HG03196 (cell line): ENCODE results near the gene ESRP2.

Experiments
- ATAC-seq: cut with Tn5 transposase; IDR thresholded peaks from one replicate; pipeline ENCODE4 v1.9.1; 2021; ENCODE audit not compliant: unreplicated experiment

ESRP2 gene

DNA sequence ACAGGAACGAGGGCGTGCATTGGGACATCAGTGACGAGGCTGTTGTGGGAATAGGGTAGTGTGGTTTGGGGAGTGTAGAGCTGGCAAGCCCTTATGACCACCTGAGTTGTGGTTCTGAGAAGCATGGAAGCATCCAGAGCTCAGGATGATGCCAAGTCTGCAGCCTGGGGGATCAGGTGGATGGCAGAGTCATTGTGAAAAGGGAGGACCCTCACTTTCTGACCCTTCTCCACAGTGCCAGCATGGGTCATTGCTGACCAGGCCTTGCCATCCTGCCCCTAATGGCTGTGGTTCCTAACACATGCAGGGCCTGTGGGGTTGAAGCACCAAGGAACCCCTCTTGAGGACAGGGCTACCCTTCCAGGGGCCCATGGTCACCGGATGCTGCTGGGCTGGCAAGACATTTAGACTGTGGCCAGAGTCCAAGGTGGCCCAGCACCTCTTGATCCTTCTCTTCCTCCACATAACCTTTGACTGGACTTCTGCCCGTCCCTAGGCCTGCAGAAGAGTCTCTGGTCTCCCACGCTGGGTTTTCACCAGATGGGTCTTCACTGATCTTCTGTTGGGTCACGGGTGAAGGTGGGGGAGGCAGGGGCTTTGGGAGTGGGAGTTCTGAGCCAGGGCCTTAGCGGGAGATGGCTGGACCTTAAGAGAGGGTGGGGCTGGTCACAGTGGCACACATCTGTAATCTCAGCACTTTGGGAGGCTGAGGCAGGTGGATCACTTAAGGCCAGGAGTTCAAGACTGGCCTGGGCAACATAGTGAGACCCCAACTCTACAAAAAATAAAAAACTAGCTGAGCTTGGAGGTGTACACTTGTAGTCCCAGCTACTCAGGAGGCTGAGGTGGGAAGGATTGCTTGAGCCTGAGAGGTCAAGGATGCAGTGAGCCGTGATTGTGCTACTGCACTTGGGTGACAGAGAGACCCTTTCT is 7.3 kb upstream of the ESRP2 start:
- no peak for ATAC-seq

DNA sequence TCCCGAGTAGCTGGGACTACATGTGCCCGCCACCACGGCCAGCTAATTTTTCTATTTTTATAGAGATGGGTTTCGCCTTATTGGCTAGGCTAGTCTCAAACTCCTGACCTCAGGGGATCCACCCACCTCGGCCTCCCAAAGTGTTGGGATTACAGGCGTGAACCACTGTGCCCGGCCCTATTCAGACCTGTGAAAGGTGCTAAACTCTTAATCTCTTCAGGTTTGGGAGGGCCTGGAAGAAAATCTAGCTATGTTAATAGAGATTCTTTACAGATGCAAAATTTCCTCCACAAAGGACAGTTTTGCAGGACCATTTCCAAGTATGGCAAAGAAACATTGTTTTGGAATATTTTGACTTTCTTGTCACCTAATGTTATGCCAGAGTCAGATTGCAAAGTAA is 6.2 kb upstream of the ESRP2 start:
- ATAC-seq: no peak

DNA sequence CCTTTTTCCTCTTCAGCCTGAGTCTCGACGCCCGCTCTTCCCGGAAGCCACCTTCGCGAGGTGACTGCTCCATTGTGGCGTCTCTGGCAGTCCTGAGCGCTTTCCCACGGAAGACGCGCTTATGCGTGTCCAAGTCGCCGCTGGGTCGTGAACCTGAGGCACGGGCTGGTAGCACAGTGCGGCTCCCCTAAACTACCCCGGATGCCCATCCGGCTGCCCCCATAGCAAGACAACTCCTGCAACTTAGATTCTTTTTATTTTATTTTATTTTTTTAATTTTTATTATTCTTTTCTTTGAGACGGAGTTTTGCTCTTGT is 2.1 kb upstream of the ESRP2 start:
- no peak for ATAC-seq

DNA sequence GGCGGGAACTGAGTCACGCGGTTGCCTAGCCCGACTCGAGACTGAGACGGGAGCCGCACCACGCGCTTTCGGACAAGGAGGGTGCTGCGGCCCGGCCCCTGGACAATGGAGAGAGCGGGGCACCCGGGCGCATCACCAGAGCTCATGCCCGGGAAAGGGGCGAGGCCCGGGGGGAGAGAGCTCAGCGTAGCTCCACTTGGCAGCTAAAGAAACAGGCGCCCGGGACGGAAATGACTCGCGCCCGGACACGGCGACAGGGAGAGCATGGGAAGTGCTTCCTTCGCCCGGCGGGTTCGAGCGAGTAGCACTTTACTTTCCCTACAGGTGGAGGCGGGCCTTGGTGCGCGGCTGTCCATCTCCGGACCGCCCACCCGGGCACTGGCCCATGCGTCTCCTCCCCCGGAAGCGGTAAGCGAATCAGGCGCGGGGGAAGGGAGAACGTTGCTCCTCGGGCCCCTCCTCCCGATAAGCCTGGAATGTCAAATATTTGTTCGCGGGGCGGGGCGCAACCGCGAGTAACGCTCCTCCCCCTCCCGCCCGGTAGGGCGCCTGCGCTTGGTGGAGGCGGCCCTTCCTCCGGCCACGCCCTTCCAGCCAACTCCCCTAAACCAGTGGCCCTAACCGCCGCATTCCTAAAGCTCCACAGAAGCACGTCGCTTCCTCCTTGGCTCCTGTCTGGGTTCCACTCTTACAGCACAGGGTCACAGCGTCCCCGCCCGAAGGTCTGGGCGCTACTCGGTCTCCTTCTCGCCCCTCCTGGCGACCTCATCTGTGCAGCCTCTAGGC is 1.5 kb upstream of the ESRP2 start:
- peak; percentile 82 for ATAC-seq

DNA sequence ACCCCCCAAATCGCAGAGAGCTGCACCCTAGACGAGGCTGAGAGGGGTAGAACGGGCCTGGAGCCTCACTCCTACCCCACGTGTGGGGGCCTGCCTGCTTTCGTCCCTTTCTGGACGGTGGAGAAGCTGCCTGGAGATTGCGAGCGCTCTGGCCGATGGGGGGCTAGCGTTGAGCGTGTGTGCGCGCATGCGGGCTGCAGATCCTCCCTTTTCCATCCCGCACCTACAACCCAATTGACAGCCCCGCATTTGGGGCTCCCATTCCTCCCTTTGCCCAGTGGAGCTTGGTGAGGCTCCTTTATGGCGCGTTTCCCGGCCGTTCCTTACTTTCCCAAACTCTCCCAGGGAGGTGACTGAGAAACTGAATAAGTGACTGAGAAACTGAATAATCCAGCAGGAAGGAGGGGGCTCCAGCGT is 907 bp upstream of the ESRP2 start:
- ATAC-seq: no peak

DNA sequence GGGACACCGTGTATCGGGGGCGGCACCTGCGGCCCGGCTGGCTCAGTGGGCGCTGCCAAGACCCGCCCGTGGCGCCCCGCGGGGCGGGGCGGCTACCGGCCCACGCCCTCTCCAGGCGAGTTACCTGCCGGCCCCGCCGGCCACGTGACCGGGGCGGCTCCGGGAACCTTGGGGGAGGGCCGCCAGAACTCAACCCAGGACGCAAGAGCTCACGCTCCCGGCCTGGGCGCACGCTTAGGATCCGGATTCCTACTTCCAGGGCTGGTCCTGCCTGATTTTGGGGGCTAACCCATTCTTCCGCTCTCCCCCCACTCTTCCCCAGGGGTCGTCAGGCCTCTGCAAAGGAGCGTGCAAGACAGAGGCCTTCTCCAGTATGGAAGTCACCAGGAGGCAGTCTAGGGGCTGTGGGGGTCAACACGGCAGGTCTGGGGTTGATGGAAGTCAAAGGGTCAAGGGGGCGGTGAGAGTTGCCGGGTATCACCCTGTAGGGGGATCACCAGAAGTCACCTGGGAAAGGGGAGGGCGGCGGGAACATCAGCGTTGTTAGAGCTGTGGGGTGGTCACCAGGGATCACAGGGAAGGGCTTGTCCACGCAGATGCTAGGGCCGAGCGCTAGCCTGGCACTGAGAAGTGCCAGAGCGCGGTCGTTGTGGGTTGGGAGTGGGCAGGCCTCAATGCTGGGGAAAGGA is 354 bp upstream of the ESRP2 start:
- ATAC-seq: no peak

DNA sequence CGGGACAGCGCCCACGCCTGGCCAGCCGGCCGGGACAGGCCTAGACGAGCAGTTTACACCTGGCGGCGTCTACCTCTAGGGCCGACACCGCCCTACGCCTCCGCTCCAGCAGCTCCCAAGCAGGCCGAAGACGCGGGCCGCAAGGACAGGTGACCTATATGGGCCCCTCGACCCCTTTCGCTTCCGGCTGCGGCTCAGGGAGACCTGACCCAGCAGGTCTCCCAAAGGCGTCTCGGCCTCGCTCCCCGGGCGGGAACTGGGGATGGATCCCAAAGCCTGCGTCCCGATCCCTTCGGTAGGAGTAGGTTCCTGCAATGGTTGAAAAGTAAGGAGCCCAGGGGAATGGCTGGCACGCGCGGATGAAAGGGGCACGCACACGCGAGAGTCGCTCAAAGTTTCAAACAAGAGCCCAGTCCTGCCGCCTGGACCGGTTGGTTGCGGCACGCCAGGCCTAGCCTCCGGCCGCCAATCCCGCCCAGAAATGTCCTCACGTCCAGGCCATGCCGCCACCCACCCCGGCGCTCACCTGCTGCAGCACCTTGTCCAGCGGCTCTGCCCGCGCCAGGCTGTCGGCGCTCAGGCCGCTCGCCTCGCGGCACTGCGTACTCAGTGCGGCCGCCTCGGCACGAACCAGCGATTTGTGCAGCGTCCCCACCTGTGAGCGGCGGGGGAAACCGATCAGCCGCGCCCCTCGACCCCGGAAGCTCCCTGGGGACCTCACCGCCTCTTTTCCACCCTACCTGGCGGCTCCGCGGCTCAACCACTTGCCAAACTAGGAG is 630 bp downstream of the ESRP2 start:
- no peak for ATAC-seq

DNA sequence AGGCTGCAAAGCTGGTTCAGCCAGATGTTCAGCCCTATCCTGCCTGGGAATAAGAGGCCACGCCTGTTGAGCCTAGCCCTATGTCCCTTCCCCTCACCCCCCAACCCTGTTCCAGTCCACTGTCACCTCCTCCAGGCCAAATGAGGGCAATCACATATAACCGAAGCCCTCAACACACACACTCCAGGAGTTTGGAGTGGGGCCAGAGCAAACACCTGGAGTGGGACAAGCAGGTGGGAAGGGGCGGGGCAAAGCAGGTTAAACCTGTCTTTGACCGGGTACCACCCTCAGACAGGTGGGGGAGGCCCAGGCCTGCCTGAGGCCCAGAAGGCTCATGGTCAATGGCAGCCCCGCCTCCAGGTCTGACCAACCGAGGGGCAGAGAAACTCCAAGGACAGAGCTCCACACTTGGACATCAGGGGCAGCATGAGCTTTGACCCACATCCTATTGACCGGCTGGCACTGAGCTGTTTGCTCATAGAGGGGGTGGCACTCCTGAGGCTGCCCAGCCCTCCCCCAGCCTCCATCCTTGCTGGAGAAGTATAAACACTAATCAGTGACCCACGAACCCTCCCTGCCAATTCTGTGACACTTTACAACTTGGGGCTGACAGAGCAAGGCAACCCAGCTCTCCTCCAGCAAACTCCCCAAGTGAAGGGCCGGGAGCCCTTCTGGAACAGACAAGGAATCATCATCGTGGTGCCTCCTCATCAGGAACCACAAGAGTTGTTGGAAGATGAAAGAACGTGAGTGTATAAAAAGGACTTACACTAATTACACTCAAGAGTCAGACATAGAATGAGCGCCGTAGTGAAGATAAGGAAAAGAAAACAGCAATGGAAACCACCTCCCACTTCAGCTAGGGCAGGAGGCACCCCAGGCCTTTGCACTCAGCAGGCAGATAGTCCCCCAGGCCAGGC is 1.5 kb downstream of the ESRP2 start:
- ATAC-seq: no peak

DNA sequence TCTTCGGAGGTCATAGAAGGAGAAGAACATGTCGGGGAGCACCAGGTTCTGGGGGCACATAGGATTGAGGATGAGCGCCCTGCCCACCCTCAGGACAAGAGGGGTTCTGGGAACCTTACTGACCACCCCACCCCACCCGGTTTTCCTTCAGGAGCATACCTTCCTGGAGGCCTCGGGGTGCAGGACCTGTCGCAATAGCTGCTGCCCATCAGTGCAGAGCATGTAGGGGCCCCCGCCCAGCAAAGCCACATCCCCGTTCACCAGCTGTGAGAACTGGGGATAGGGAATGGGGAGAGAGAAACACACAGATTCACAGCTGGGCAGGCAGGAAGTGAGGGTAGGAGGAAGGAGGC is 2.1 kb downstream of the ESRP2 start:
- ATAC-seq: no peak

DNA sequence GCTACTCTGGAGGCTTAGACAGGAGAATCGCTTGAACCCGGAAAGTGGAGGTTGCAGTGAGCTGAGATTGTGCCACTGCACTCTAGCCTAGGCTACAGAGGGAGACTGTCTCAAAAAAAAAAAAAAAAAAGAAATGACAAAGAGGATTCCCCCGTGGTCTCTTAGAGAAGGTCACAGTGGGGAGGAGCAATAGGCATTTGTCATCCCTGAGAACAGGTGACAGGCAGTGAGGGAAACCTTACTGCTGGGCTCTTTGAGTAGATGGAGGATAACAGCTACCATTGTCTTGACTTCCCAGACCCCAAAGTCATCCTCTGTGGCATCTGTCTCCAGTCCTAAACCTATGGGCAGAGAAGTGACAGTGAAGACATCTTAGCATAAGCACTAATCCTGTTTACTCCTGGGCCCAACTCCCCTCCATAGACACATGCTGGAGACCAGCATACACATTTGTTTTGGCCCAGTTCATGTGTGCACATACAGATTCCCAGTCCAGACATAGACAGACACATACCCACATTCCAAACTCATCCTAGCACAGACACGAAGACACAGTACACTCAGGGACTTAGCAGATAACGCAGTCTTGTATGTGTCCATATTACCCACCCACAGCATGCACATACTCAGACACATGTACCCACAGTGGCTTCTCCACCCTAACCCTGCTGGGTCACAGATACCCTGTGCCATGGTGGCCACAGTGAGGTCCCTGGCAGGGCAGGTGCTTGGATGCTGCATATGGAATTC is 2.7 kb downstream of the ESRP2 start:
- no peak for ATAC-seq

DNA sequence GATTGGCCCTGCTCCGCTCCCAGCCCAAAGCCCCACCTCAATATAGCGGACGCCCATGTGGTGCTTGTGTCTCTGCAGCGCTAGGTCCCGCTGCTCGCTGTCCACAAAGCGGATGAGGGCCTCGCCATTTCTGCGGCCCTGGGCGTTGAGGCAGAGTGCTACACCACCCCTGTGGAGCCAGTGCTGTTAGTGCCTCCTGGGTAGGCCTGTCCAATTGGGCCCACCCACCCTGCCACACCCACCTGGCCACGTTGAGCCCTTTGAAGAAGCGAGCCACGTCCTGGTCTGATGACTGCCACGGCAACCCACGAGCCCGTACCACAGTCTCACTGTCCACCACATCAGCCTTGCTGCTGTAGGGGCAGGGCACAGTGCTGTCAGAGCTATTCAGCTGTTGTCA is 3.6 kb downstream of the ESRP2 start:
- ATAC-seq: no peak

DNA sequence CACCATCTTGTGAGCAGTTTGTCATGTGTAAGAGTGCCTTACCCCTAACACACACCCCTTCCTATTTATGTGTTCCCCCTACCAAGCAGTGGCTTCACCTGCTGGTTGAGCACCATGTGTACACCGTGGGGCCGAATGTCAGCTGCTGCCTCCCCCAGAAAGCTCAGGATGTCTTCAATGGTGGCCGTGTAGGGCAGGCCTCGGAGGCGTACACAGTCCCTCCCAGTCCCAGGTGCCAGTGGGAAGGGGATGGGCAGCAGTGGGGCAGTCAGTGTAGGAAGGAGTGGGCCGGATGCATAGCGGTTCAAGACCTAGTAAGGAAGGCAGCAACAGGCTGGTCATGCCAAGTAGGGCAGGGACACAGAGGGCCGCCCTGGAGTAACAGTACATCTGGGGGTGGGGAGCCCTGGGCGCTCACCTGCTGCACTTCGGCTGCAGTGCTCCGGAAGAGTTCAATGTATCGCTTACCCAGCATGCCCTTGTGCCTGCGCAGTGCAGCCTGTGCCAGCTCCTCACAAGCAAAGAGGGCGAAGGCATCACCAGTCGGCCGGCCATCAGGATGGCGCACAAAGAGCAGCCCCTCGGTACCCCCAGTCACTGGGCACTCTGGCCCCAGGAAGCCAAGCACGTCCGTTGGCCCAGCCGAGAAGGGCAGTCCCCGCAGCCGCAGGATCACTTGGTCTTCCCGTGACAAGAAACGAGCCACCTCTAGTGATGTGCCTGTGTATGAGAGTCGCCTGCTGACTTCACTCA is 4.4 kb downstream of the ESRP2 start:
- ATAC-seq: no peak

DNA sequence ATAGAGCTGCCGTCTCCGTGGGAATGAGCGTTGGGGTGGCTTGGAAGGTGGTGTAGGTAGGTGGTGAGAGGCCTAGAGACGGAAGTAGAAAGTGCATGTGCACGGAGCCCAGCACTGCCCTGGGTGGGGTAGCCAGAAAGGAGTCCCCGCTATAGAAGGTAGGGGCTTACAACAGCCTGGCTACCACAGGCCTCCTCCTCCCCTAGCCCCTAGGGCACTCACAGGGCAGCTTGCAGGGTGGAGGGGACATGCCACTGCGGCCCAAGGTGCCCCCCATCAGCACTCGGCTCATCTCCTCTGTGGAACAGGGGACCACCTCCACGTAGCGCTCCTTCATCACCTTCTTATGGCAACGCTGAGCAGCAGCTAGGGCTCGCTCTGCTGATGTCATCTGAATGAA is 5.0 kb downstream of the ESRP2 start:
- no peak for ATAC-seq

DNA sequence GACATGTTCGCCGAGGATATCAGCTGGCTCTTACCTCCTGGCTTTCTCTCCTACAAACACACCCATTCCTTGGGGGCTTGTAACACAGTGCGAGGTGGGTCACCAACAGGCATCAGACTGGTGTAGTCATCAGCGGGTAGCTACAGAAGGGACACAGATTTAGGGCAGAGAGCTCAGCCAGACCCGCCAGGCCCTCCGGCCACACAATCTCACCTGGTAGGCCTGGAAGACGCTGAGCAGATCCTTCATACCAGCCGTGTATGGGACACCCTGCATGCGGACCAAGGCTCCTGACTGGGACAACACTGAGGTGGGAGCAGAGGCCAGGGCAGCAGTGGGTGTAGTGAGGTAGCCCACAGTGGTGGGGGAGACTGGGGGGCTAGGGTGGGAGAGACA is 5.8 kb downstream of the ESRP2 start:
- no peak for ATAC-seq

DNA sequence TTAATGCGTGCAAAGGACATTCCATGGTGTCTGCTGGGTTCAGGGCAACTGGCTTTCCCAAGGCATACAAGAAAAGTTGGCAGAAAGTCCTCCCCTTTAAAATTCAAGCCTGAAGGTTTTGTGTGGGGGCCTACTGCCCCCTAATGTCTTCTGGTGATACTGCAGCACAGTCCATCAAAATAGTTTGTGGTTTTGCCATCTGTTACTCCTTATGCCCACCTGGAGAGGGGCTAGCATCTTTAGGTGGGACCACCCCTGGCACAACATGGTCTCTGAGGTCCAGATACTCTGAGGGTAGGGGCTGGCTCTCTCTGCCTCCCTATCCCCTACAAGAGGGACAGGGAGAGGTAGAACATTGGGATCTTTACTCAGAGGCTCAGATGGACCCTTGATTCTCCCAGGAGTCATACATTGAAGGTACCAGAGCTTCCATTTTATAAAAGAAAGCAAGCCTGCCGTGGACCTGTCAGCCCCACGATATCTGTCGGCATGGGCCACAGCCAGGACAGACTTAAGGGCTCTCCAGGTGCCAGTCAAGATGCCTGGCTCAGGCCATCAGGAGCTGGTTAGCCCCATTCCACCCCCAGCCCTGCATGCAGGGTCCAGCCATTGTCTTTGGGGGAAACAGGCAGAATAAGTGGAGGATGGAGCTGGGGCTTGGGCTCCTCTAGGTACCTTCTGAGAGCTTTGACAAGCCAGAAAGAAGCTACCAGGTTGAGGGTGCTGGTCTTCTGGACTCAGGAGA is 6.3 kb downstream of the ESRP2 start:
- ATAC-seq: no peak

DNA sequence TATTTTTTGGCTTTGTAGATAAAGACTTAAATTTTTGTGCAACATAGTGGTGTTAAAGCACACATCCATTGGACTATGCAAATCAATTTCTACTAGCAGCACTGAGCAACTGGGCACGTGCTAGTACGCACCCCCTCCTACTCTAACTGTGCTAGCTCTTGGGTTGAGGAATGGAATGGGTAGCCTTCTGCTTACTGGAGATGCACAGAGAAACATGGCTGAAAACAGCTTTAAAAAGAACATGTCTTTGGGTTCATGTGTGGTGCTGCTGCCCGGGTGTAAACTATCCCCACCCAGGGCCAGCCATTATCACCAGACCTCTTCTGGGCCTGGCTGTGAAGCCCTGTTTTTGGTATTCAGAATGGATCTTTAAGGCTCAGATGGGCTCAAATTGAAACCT is 7.3 kb downstream of the ESRP2 start:
- no peak for ATAC-seq

DNA sequence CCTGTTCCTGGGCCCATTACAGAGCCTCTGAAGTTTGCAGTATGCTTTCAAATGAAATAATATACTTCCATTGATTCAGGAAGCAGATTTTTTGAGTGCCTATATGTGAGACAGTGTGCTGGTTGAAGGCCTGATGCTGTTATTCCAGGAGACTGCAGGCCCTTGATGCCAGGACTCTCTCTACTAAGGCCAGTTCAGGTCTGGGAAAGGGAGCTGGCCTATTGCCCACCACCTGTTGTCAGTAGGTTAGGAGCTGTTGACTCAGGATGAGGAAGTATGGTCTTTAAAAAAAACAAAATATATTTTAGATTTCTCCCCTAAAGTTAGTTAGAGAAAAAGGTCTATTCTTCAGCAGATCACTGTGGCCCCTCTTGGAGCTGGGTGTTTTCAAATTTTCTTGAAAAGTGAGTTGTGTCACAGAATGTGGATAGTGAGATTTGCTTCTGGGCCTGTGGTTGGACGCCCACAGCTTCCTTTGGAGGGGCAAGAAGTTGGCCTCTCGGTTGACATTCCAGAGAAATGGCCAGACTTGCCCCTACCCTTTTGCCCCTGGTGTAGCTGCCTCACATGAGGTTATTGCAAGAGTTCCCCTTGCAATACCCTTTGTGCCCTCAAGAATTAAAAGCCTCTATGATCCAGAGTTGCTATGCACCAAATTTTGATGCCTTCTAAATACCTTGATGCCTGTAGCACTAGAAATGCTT is 7.9 kb downstream of the ESRP2 start:
- ATAC-seq: no peak
